ENCODE measurements around the gene ASRGL1. TPM values are rescaled to one million over a fixed set of nuclear protein-coding genes. Genes with fewer than 3 reads are reported as not detected.

Gene ASRGL1
- total RNA-seq, 1 donor, result 0.18 TPM

- DNase-seq (ENCODE audit: low read depth), result peak; percentile 57
- H3K4me3 ChIP-seq (ENCODE audit: low read depth, low read length), result no peak overlapping the region
- TF ChIP-seq CTCF (IDR thresholded peaks at IDR 0.05; ENCODE audit: insufficient read depth, low read length), result no peak
Measured at GRCh38 chr11:62427630-62428233, 90.5 kb downstream of the ASRGL1 start.

GRCh38 chr11:62428871-62429560 lies 91.8 kb downstream of the ASRGL1 start:
- TF ChIP-seq CTCF (IDR thresholded peaks at IDR 0.05; ENCODE audit: insufficient read depth, low read length), result no peak
- no peak overlapping the region for H3K4me3 ChIP-seq (ENCODE audit: low read depth, low read length)
- peak; percentile 44 for DNase-seq (ENCODE audit: low read depth)

GRCh38 chr11:62430425-62430824 lies 93.2 kb downstream of the ASRGL1 start:
- no peak for TF ChIP-seq CTCF (IDR thresholded peaks at IDR 0.05; ENCODE audit: insufficient read depth, low read length)
- no peak overlapping the region for H3K4me3 ChIP-seq (ENCODE audit: low read depth, low read length)
- DNase-seq (ENCODE audit: low read depth), result peak; percentile 53

GRCh38 chr11:62431171-62431901 lies 94.1 kb downstream of the ASRGL1 start:
- peak; percentile 84 for DNase-seq (ENCODE audit: low read depth)
- no peak overlapping the region for H3K4me3 ChIP-seq (ENCODE audit: low read depth, low read length)
- no peak for TF ChIP-seq CTCF (IDR thresholded peaks at IDR 0.05; ENCODE audit: insufficient read depth, low read length)

GRCh38 chr11:62432695-62433094 lies 95.4 kb downstream of the ASRGL1 start:
- TF ChIP-seq CTCF (IDR thresholded peaks at IDR 0.05; ENCODE audit: insufficient read depth, low read length), result no peak
- no peak for DNase-seq (ENCODE audit: low read depth)
- H3K4me3 ChIP-seq (ENCODE audit: low read depth, low read length), result no peak overlapping the region

GRCh38 chr11:62433141-62433903 lies 96.1 kb downstream of the ASRGL1 start:
- no peak for TF ChIP-seq CTCF (IDR thresholded peaks at IDR 0.05; ENCODE audit: insufficient read depth, low read length)
- no peak overlapping the region for H3K4me3 ChIP-seq (ENCODE audit: low read depth, low read length)
- DNase-seq (ENCODE audit: low read depth), result no peak
